SU-DHL-6 (cell line): ENCODE results near the gene HAGHL.

Source experiments
- EZH2phosphoT487 ChIP-seq: fragments of 200-600 bp; sonication (generic), shearing (Covaris generic); conservative IDR thresholded peaks from 2 replicates; pipeline ENCODE4 v1.6.1; 2018; ENCODE audit warnings: mild to moderate bottlenecking, antibody characterized with exemption, low read length, moderate library complexity, mixed read lengths
- TF ChIP-seq, protein P1 (sequence below): fragments of 200-600 bp; sonication (generic); IDR thresholded peaks from one replicate; pipeline ENCODE4 v1.5.1; 2017; ENCODE audit warnings: antibody characterized with exemption, mild to moderate bottlenecking, low read length, moderate library complexity; ENCODE audit not compliant: insufficient read depth, poor library complexity, severe bottlenecking

DNA sequence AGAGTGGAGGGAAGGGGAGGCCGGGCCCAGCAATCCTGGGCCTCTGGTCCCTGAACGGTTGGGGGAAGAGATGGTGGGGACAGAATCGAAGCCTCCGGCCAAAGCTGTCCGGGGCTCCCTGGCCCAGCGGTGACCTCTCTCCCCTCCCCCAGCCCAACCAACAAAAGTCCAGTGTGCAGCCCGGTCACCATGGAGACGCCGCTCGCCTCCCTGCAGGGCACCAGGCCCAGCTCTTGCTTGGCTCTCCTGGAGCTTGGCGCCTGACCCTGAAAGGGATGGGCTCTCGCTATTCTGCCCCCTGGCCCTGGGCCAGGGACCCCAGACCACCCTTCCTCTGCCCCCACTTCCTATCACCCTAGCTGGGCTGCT, 10.7 kb upstream of the HAGHL start:
- TF ChIP-seq, protein P1, sequence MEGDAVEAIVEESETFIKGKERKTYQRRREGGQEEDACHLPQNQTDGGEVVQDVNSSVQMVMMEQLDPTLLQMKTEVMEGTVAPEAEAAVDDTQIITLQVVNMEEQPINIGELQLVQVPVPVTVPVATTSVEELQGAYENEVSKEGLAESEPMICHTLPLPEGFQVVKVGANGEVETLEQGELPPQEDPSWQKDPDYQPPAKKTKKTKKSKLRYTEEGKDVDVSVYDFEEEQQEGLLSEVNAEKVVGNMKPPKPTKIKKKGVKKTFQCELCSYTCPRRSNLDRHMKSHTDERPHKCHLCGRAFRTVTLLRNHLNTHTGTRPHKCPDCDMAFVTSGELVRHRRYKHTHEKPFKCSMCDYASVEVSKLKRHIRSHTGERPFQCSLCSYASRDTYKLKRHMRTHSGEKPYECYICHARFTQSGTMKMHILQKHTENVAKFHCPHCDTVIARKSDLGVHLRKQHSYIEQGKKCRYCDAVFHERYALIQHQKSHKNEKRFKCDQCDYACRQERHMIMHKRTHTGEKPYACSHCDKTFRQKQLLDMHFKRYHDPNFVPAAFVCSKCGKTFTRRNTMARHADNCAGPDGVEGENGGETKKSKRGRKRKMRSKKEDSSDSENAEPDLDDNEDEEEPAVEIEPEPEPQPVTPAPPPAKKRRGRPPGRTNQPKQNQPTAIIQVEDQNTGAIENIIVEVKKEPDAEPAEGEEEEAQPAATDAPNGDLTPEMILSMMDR = no peak
- no peak for TF ChIP-seq EZH2phosphoT487
